Glutamatergic neuron (in vitro differentiated cells): Measurements from ENCODE around the gene KLHDC7A. TPM values are rescaled to one million over a fixed set of nuclear protein-coding genes. Genes with fewer than 3 reads are reported as not detected.

Experiments used
- DNase-seq: peaks from one replicate; pipeline ENCODE4 v3.0.0; 2022
- H3K27ac Mint-ChIP-seq: one replicate; pipeline ENCODE4 v1.8.0; 2020; ENCODE audit warnings: mild to moderate bottlenecking, mixed read lengths, inconsistent platforms; ENCODE audit not compliant: unreplicated experiment
- H3K27me3 Mint-ChIP-seq: one replicate; pipeline ENCODE4 v1.8.0; 2020; ENCODE audit warnings: mild to moderate bottlenecking, moderate library complexity, mixed read lengths, inconsistent platforms; ENCODE audit not compliant: unreplicated experiment
- H3K36me3 Mint-ChIP-seq: one replicate; pipeline ENCODE4 v1.8.0; 2020; ENCODE audit warnings: mild to moderate bottlenecking, mixed read lengths, inconsistent platforms; ENCODE audit not compliant: unreplicated experiment
- H3K4me1 Mint-ChIP-seq: one replicate; pipeline ENCODE4 v1.8.0; 2020; ENCODE audit warnings: mild to moderate bottlenecking, low read depth, mixed read lengths, inconsistent platforms; ENCODE audit not compliant: unreplicated experiment
- H3K4me3 Mint-ChIP-seq: one replicate; pipeline ENCODE4 v1.8.0; 2020; ENCODE audit warnings: mild to moderate bottlenecking, mixed read lengths, inconsistent platforms; ENCODE audit not compliant: unreplicated experiment
- H3K9me3 Mint-ChIP-seq: one replicate; pipeline ENCODE4 v1.8.0; 2020; ENCODE audit warnings: mild to moderate bottlenecking, moderate library complexity, mixed read lengths, inconsistent platforms; ENCODE audit not compliant: unreplicated experiment
- CTCF ChIP-seq: fragments of 200-600 bp; sonication (generic); IDR thresholded peaks from one replicate; pipeline ENCODE4 v1.5.0; 2021; ENCODE audit not compliant: partially characterized antibody, unreplicated experiment
- long read RNA-seq: library from polyadenylated mRNA; unstranded; transcript quantifications from one replicate; pipeline ENCODE4 v2.0.0, GENCODE V29; 2020; ENCODE audit not compliant: unreplicated experiment
- total RNA-seq: library from RNA; stranded (reverse); fragmentation: NEBNext Ultra II Directional; extraction: Animal tissue kit (Norgen Biotek cat#: 25700); gene quantifications from one replicate; pipeline ENCODE4 v1.2.1, GENCODE V29; 2021; ENCODE audit not compliant: unreplicated experiment

The KLHDC7A gene
- total RNA-seq = not detected
- long read RNA-seq = 0 reads

GRCh38 chr1:18480315-18481189, at the start of gene KLHDC7A:
TSS of gene KLHDC7A (plus strand) at chr1:18480930. CDS start at chr1:18480982, 52 bp downstream.
- no peak for TF ChIP-seq CTCF
- DNase-seq = no peak
- Mint-ChIP-seq H3K27me3 (peaks cover 6% of the 10 kb centered on the region), H3K36me3 (no peaks in the 10 kb centered on the region), H3K4me1 (peaks cover 13% of the 10 kb centered on the region), H3K4me3 (no peak within 1 kb of the TSS), H3K9me3 (no peaks in the 10 kb centered on the region), H3K27ac (no peak within 1 kb of the TSS)

GRCh38 chr1:18434041-18434440, 46.7 kb upstream of the KLHDC7A start:
- Mint-ChIP-seq H3K27me3 (peaks cover 2% of the 10 kb centered on the region), H3K4me1 (no peaks in the 10 kb centered on the region), H3K9me3 (peaks cover 2% of the 10 kb centered on the region), H3K4me3 (no peak overlapping the region), H3K27ac (no peak overlapping the region), H3K36me3 (no peaks in the 10 kb centered on the region)
- DNase-seq = no peak
- TF ChIP-seq CTCF = no peak

- no peaks in the 10 kb centered on the region for H3K36me3 Mint-ChIP-seq
- no peak for DNase-seq
- H3K4me3 Mint-ChIP-seq = no peak overlapping the region
Observed at GRCh38 chr1:18440385-18441226, 40.1 kb upstream of the KLHDC7A start.

GRCh38 chr1:18443587-18444520, 36.9 kb upstream of the KLHDC7A start:
- TF ChIP-seq CTCF = no peak
- peaks cover 3% of the 10 kb centered on the region for H3K9me3 Mint-ChIP-seq
- no peak overlapping the region for H3K4me3 Mint-ChIP-seq
- peaks cover 11% of the 10 kb centered on the region for H3K36me3 Mint-ChIP-seq
- H3K4me1 Mint-ChIP-seq = no peaks in the 10 kb centered on the region
- DNase-seq = no peak
- H3K27ac Mint-ChIP-seq = no peak overlapping the region
- H3K27me3 Mint-ChIP-seq = no peaks in the 10 kb centered on the region

More at GRCh38 chr1:18440385-18441226, 40.1 kb upstream of the KLHDC7A start:
- peaks cover 2% of the 10 kb centered on the region for H3K27me3 Mint-ChIP-seq
- peaks cover 3% of the 10 kb centered on the region for H3K9me3 Mint-ChIP-seq
- no peaks in the 10 kb centered on the region for H3K4me1 Mint-ChIP-seq
- H3K27ac Mint-ChIP-seq = no peak overlapping the region
- TF ChIP-seq CTCF = no peak
